Tongue (tissue), 2 donors: ENCODE data around the gene ISG20. TPM values are rescaled to one million over a fixed set of nuclear protein-coding genes. Genes with fewer than 3 reads are reported as not detected.
"Not testable (repeated sequence)": the region's sequence is repeated elsewhere in the genome, so short reads cannot be mapped to it uniquely, and the experiment has no call there.

ENCODE experiments used
- DNase-seq: peaks from one replicate; pipeline ENCODE4 v3.0.0-alpha.2; 2015
- total RNA-seq: library from RNA; depleted of rRNA; stranded (reverse); fragments of >200 nt; gene quantifications from one replicate; pipeline ENCODE4 v1.2.3, GENCODE V29; 2014

Gene ISG20
- total RNA-seq, 1 donor from 2014 or later = 5.1 TPM

GRCh38 chr15:88619796-88620195 lies 19.0 kb upstream of the ISG20 start:
- no peak for DNase-seq

GRCh38 chr15:88620995-88621772 lies 17.6 kb upstream of the ISG20 start, which contains the start of gene AEN:
AEN (plus strand) TSS chr15:88621340; CDS start chr15:88626210, 4,870 bp downstream.
- DNase-seq = peak; percentile 98

GRCh38 chr15:88621789-88622604 lies 16.8 kb upstream of the ISG20 start:
- no peak for DNase-seq

GRCh38 chr15:88622605-88622975 lies 16.2 kb upstream of the ISG20 start:
- DNase-seq = no peak

GRCh38 chr15:88623061-88623460 lies 15.8 kb upstream of the ISG20 start:
- DNase-seq = no peak

- no peak for DNase-seq
Observed at GRCh38 chr15:88623632-88624031, 15.2 kb upstream of the ISG20 start.

GRCh38 chr15:88624156-88624970 lies 14.5 kb upstream of the ISG20 start:
- DNase-seq = peak; percentile 75

- DNase-seq = no peak
Observed at GRCh38 chr15:88624971-88625490, 13.8 kb upstream of the ISG20 start.

- no peak for DNase-seq
Observed at GRCh38 chr15:88625943-88626741, 12.7 kb upstream of the ISG20 start.

GRCh38 chr15:88627463-88627862 lies 11.4 kb upstream of the ISG20 start:
- DNase-seq = no peak

- DNase-seq = no peak
Observed at GRCh38 chr15:88628018-88628654, 10.7 kb upstream of the ISG20 start.

- no peak for DNase-seq
Observed at GRCh38 chr15:88629071-88629470, 9.7 kb upstream of the ISG20 start.

- no peak for DNase-seq
Observed at GRCh38 chr15:88630141-88630721, 8.6 kb upstream of the ISG20 start.

- no peak for DNase-seq
Observed at GRCh38 chr15:88630798-88631463, 7.9 kb upstream of the ISG20 start.

- no peak for DNase-seq
Observed at GRCh38 chr15:88631464-88632028, 7.3 kb upstream of the ISG20 start.

- not testable (repeated sequence) for DNase-seq
Observed at GRCh38 chr15:88632797-88633196, 6.0 kb upstream of the ISG20 start.

GRCh38 chr15:88634449-88634848 lies 4.4 kb upstream of the ISG20 start:
- no peak for DNase-seq

GRCh38 chr15:88635318-88635717 lies 3.5 kb upstream of the ISG20 start:
- no peak for DNase-seq

- DNase-seq = no peak
Observed at GRCh38 chr15:88636050-88636449, 2.8 kb upstream of the ISG20 start.

- no peak for DNase-seq
Observed at GRCh38 chr15:88636654-88637053, 2.2 kb upstream of the ISG20 start.
